HCT116 (cell line): Measurements from ENCODE around the gene BRD4. TPM values are rescaled to one million over a fixed set of nuclear protein-coding genes. Genes with fewer than 3 reads are reported as not detected.

ENCODE experiments used
- ATAC-seq: fragments of 200-7000 bp; cut with Tn5 transposase; 2 replicates; pipeline ENCODE4 v1.9.1; 2020; ENCODE audit warnings: mild to moderate bottlenecking, moderate library complexity
- BruUV-seq: library from RNA; stranded (reverse); fragments of 400-500 nt; replicated peaks from 2 replicates; lab custom pipeline; 2021; lab: Mats Ljungman, UMichigan
- CTCF ChIA-PET: fragments of 300-600 bp; sonication (Branson Sonifier 250); formaldehyde crosslinking; loops from one replicate; lab custom pipeline; 2021; ENCODE audit warnings: antibody characterized with exemption; lab: Charles Lee
- POLR2A ChIA-PET: fragments of 300-600, 350-600 bp; sonication (Branson Sonifier 250); formaldehyde crosslinking; loops from one replicate; lab custom pipeline; 2021; ENCODE audit warnings: antibody characterized with exemption; lab: Charles Lee
- RAD21 ChIA-PET, 2 experiments: fragments of 300-600 bp; sonication (Branson Sonifier 250); formaldehyde crosslinking; loops; one replicate each; lab custom pipeline; 2023; ENCODE audit warnings: low total read pairs in 2 of 2; ENCODE audit not compliant: uncharacterized antibody in 2 of 2, unreplicated experiment in 2 of 2, low non-redundant PET in 1 of 2; lab: Charles Lee
- DNase-seq: peaks from one replicate; pipeline ENCODE4 v3.0.0-alpha.2; 2010; ENCODE audit warnings: low read depth, low spot score
- H2AFZ ChIP-seq: fragments of 200-600 bp; shearing (Covaris generic), sonication (generic); 2 replicates; pipeline ENCODE4 v1.6.1; 2017; ENCODE audit warnings: low read depth, mixed run types, mixed read lengths, antibody characterized with exemption, low read length; ENCODE audit not compliant: poor library complexity, severe bottlenecking
- H3K27ac ChIP-seq: 2 replicates; pipeline ENCODE4 v1.5.1; 2012; ENCODE audit warnings: low read depth, low read length
- H3K27me3 ChIP-seq: fragments of 200-600 bp; sonication (generic); 2 replicates; pipeline ENCODE4 v1.6.1; 2016; ENCODE audit warnings: mixed run types, low read length, mixed read lengths; ENCODE audit not compliant: insufficient read depth
- H3K36me3 ChIP-seq, 2 experiments: fragments of 200-500 bp in 1 of 2; fragments of 200-600 bp in 1 of 2; sonication (Bioruptor generic) in 1 of 2; sonication (generic) in 1 of 2; 2 replicates each; pipeline versions ENCODE4 v1.5.1 to v1.6.1; 2014 to 2016; ENCODE audit warnings: low read length in 2 of 2, inconsistent platforms in 1 of 2, mixed read lengths in 1 of 2, mixed run types in 1 of 2; ENCODE audit not compliant: insufficient read depth in 2 of 2, control insufficient read depth in 1 of 2
- H3K4me1 ChIP-seq, 2 experiments: fragments of 200-600 bp in 1 of 2; sonication (generic) in 1 of 2; 2 replicates each; pipeline versions ENCODE4 v1.5.1 to v1.6.1; 2012 to 2017; ENCODE audit warnings: low read length in 2 of 2, inconsistent platforms in 1 of 2, mild to moderate bottlenecking in 1 of 2, mixed read lengths in 1 of 2, mixed run types in 1 of 2, moderate library complexity in 1 of 2; ENCODE audit not compliant: insufficient read depth in 2 of 2, control insufficient read depth in 1 of 2
- H3K4me2 ChIP-seq: fragments of 200-600 bp; sonication (generic); 2 replicates; pipeline ENCODE4 v1.6.1; 2017; ENCODE audit warnings: mixed run types, low read length, mixed read lengths
- H3K4me3 ChIP-seq, 2 experiments: fragments of 200-600 bp in 1 of 2; sonication (generic) in 1 of 2; replicated peaks in 1 of 2; 2 replicates each; pipeline ENCODE4 v1.5.1; 2011 to 2016; ENCODE audit warnings: low read length in 2 of 2, control low read depth in 1 of 2, low read depth in 1 of 2, mild to moderate bottlenecking in 1 of 2, mixed read lengths in 1 of 2, mixed run types in 1 of 2
- H3K79me2 ChIP-seq: fragments of 200-600 bp; sonication (generic); 2 replicates; pipeline ENCODE4 v1.6.1; 2017; ENCODE audit warnings: mild to moderate bottlenecking, mixed run types, low read length, moderate library complexity, mixed read lengths; ENCODE audit not compliant: insufficient read depth
- H3K9ac ChIP-seq: fragments of 200-600 bp; sonication (generic); 2 replicates; pipeline ENCODE4 v1.6.1; 2016; ENCODE audit warnings: low read length, mixed read lengths
- H3K9me2 ChIP-seq: fragments of 200-600 bp; sonication (generic), shearing (Covaris generic); 2 replicates; pipeline ENCODE4 v1.6.1; 2017; ENCODE audit warnings: mixed run types, mild to moderate bottlenecking, moderate library complexity; ENCODE audit not compliant: insufficient read depth
- H3K9me3 ChIP-seq, 2 experiments: fragments of 200-500 bp in 1 of 2; fragments of 200-600 bp in 1 of 2; sonication (Bioruptor generic) in 1 of 2; sonication (generic) in 1 of 2; 2 replicates each; pipeline ENCODE4 v1.6.1; 2014 to 2017; ENCODE audit warnings: low read length in 2 of 2, mixed read lengths in 2 of 2, inconsistent platforms in 1 of 2, low read depth in 1 of 2, mild to moderate bottlenecking in 1 of 2, mixed run types in 1 of 2, moderate library complexity in 1 of 2; ENCODE audit not compliant: control insufficient read depth in 1 of 2, insufficient read depth in 1 of 2
- H4K20me1 ChIP-seq: fragments of 200-600 bp; sonication (generic), shearing (Covaris generic); 2 replicates; pipeline ENCODE4 v1.6.1; 2017; ENCODE audit warnings: mixed run types, mild to moderate bottlenecking, moderate library complexity; ENCODE audit not compliant: insufficient read depth
- EGR1 ChIP-seq: IDR thresholded peaks from 2 replicates; pipeline ENCODE4 v1.6.1; 2012; ENCODE audit warnings: low read depth
- FOSL1 ChIP-seq: IDR thresholded peaks from 2 replicates; pipeline ENCODE4 v1.6.1; 2012; ENCODE audit warnings: low read depth
- POLR2A ChIP-seq: IDR thresholded peaks from 2 replicates; pipeline ENCODE4 v1.7.0; 2011; ENCODE audit warnings: borderline replicate concordance; ENCODE audit not compliant: insufficient read depth, insufficient read length; ENCODE audit errors: extremely low read depth
- SIN3A ChIP-seq: IDR thresholded peaks from 2 replicates; pipeline ENCODE4 v1.6.1; 2012; ENCODE audit warnings: low read depth
- SP1 ChIP-seq: IDR thresholded peaks from 2 replicates; pipeline ENCODE4 v1.6.1; 2012; ENCODE audit warnings: low read depth
- ZNF274 ChIP-seq: fragments of 200-500 bp; sonication (Bioruptor generic); IDR thresholded peaks from 2 replicates; pipeline ENCODE4 v1.6.1; 2014; ENCODE audit warnings: mild to moderate bottlenecking, low read depth, low read length, inconsistent platforms
- intact Hi-C: fragments of 100-400 bp; cut with micrococcal nuclease; formaldehyde crosslinking; loops from 2 replicates; pipeline ENCODE4 v1.10.0; 2022
- total RNA-seq: library from RNA; stranded (reverse); gene quantifications from one replicate; pipeline ENCODE4 v1.2.1, GENCODE V29; 2021; ENCODE audit not compliant: unreplicated experiment
- TF ChIP-seq, protein P1 (sequence below): IDR thresholded peaks from 2 replicates; pipeline ENCODE4 v1.6.1; 2012

Gene BRD4
- total RNA-seq, 1 experiment from 2014 or later, result 52.9 TPM

- no peak overlapping the region for H3K9ac ChIP-seq
- CTCF ChIA-PET, result no interaction called here
- POLR2A ChIA-PET, result no interaction called here
Measured at GRCh38 chr19:15291089-15291488, 41.2 kb downstream of the BRD4 start.

DNA sequence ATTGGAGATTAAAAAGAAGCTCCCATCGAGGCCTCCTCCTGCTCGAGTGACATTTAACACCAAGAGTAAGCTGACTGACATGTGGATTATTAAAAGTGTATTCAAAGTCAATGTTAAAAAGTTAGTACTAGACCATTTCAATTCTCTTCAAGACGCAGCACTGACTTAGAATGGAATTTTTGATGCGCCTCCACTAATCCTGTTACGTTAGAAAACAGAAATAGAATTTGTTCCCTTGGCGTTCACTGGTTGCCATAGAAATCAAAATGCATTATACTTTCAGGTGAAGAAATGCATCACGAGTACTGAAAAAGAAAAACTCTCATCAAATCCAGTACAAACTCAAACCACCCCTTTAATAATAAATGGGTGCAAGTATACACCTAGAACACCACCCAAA is 42.2 kb downstream of the BRD4 start:
- DNase-seq, result no peak
- no peak for ATAC-seq
- intact Hi-C loops, result no loop called here
- POLR2A ChIA-PET, result no interaction called here
- Histone ChIP-seq H3K9ac (no peak overlapping the region), H3K9me2 (no peaks in the 10 kb centered on the region), H3K9me3 (no peaks in the 10 kb centered on the region), H4K20me1 (peaks cover 13% of the 10 kb centered on the region; the same call in 1 of the 2 replicates), H3K36me3 (no peaks in the 10 kb centered on the region), H3K4me3 (no peak overlapping the region), H3K79me2 (peaks cover 98% of the 10 kb centered on the region), H3K4me2 (no peak overlapping the region), H3K27me3 (no peaks in the 10 kb centered on the region), H3K27ac (no peak overlapping the region), H2AFZ (no peak overlapping the region), H3K4me1 (peaks cover 0 to 10% of the 10 kb centered on the region in 2 experiments; a peak in 1 of 4 replicates)
- BruUV-seq, result no TSS peak
- CTCF ChIA-PET, result no interaction called here
- no peak for TF ChIP-seq POLR2A
- TF ChIP-seq, all 23 proteins: peak for 0
- RAD21 ChIA-PET, result no interaction called here

More at GRCh38 chr19:15291089-15291488, 41.2 kb downstream of the BRD4 start:
- no TSS peak for BruUV-seq
- Histone ChIP-seq H3K79me2 (peaks cover 98% of the 10 kb centered on the region), H4K20me1 (peaks cover 15% of the 10 kb centered on the region; the same call in 1 of the 2 replicates), H2AFZ (no peak overlapping the region), H3K4me2 (no peak overlapping the region), H3K36me3 (no peaks in the 10 kb centered on the region), H3K27me3 (no peaks in the 10 kb centered on the region), H3K4me1 (peaks cover 0 to 3% of the 10 kb centered on the region in 2 experiments; a peak in 1 of 4 replicates), H3K4me3 (no peak overlapping the region), H3K9me2 (no peaks in the 10 kb centered on the region), H3K9me3 (no peaks in the 10 kb centered on the region), H3K27ac (no peak overlapping the region)
- no peak for ATAC-seq
- RAD21 ChIA-PET, result no interaction called here
- intact Hi-C loops, result no loop called here
- DNase-seq, result no peak
- TF ChIP-seq SP1 (no peak), EGR1 (no peak), FOSL1 (peak; percentile 55), SIN3A (no peak), ZNF274 (no peak)
- TF ChIP-seq, protein P1, sequence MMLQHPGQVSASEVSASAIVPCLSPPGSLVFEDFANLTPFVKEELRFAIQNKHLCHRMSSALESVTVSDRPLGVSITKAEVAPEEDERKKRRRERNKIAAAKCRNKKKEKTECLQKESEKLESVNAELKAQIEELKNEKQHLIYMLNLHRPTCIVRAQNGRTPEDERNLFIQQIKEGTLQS, result no peak
